Fibroblast of skin of scalp (primary cell): ENCODE data around the gene SORT1.

Experiments used
- DNase-seq: peaks from one replicate; pipeline ENCODE4 v3.0.0-alpha.2; 2013

Gene SORT1

GRCh38 chr1:109338091-109338490 is 59.6 kb downstream of the SORT1 start:
- DNase-seq: no peak

GRCh38 chr1:109335091-109335490 is 62.6 kb downstream of the SORT1 start:
- DNase-seq: no peak

- DNase-seq: no peak
Observed at GRCh38 chr1:109331113-109331512, 66.6 kb downstream of the SORT1 start.

GRCh38 chr1:109327285-109327684 is 70.4 kb downstream of the SORT1 start:
- no peak for DNase-seq

GRCh38 chr1:109322974-109323373 is 74.7 kb downstream of the SORT1 start:
- no peak for DNase-seq

- no peak for DNase-seq
Observed at GRCh38 chr1:109319114-109319513, 78.6 kb downstream of the SORT1 start.

GRCh38 chr1:109316506-109316905 is 81.2 kb downstream of the SORT1 start:
- no peak for DNase-seq

GRCh38 chr1:109315288-109315687 is 82.4 kb downstream of the SORT1 start:
- no peak for DNase-seq

GRCh38 chr1:109314795-109315194 is 82.9 kb downstream of the SORT1 start:
- DNase-seq: peak; percentile 73

GRCh38 chr1:109312978-109313775 is 84.5 kb downstream of the SORT1 start:
- DNase-seq: no peak

GRCh38 chr1:109312246-109312645 is 85.5 kb downstream of the SORT1 start:
- DNase-seq: no peak

GRCh38 chr1:109309347-109309746 is 88.4 kb downstream of the SORT1 start:
- DNase-seq: no peak

GRCh38 chr1:109307274-109308021 is 90.3 kb downstream of the SORT1 start:
- DNase-seq: no peak

- DNase-seq: no peak
Observed at GRCh38 chr1:109306832-109307273, 90.9 kb downstream of the SORT1 start, which contains the start of gene MYBPHL. MYBPHL (minus strand) TSS chr1:109307011; CDS start chr1:109306991, 20 bp downstream.

GRCh38 chr1:109305991-109306390 is 91.7 kb downstream of the SORT1 start:
- peak; percentile 21 for DNase-seq

GRCh38 chr1:109304226-109304920 is 93.3 kb downstream of the SORT1 start:
- no peak for DNase-seq

GRCh38 chr1:109301874-109302273 is 95.8 kb downstream of the SORT1 start:
- no peak for DNase-seq

GRCh38 chr1:109300650-109301151 is 97.0 kb downstream of the SORT1 start:
- no peak for DNase-seq

GRCh38 chr1:109299558-109300343 is 98.0 kb downstream of the SORT1 start:
- peak; percentile 76 for DNase-seq

- DNase-seq: peak; percentile 94
Observed at GRCh38 chr1:109298666-109299557, 98.8 kb downstream of the SORT1 start.

GRCh38 chr1:109296782-109297181 is 100.9 kb downstream of the SORT1 start:
- DNase-seq: no peak
